NCI-H1048 (cell line): ENCODE data around the gene LRRC1.

ENCODE experiments used
- DNase-seq: peaks from one replicate; lab custom pipeline; 2025; lab: John Stamatoyannopoulos, UW

Gene LRRC1

GRCh38 chr6:53962646-53963045, 167.8 kb downstream of the LRRC1 start:
- no peak for DNase-seq

DNA sequence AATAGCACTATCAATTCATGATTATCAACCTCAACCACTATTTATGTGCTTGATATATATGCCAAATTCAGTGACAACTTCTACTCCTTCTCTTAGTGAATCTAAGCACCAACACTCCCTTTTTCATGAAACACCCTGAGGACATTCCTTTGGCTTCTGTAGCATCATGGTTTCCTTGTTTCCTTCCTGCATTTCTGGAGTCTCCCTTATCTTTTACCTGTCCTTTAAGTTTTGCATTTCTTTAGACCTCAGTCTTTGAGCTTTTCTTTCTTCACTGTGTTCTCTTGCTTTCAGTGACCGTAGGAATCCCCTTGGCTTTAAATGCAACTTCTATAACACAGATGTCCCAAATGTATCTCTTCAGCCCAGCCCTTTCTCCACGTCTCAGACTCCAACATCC, 172.6 kb downstream of the LRRC1 start:
- DNase-seq: no peak
